ENCODE results near the gene MAPK8IP3. TPM values are rescaled to one million over a fixed set of nuclear protein-coding genes. Genes with fewer than 3 reads are reported as not detected.

Gene MAPK8IP3
- total and polyA plus RNA-seq, 9 of the 15 experiments (the other 6 are each of a cell fraction or from before 2014, with no cell fraction given): 0.17 to 58.7 (median 16.7) TPM

- no peak for TF ChIP-seq ZNF785 (CRISPR knock-in tag; IDR thresholded peaks at IDR 0.05)
- TF ChIP-seq CXXC5 (CRISPR knock-in tag; IDR thresholded peaks at IDR 0.05): peak; percentile 96
- peak; percentile 83 for TF ChIP-seq CTCFL (IDR thresholded peaks at IDR 0.05; ENCODE audit: borderline replicate concordance, insufficient read depth, low read depth, low read length, poor library complexity, severe bottlenecking)
- no peak for TF ChIP-seq ARHGAP35 (IDR thresholded peaks at IDR 0.05; ENCODE audit: partially characterized antibody)
- no peak for TF ChIP-seq RAD51 (IDR thresholded peaks at IDR 0.05; ENCODE audit: borderline replicate concordance, low read depth)
- TF ChIP-seq E2F4 (CRISPR knock-in tag; IDR thresholded peaks at IDR 0.05; ENCODE audit: low read depth): peak; percentile 81; the same call in 1 of the 2 replicates
- TF ChIP-seq NONO (IDR thresholded peaks at IDR 0.05; ENCODE audit: low read depth in 2 of 2, low read length in 1 of 2): peak; percentile 53 to 78; a peak in 2 of 4 replicates
- TF ChIP-seq LCOR (CRISPR knock-in tag; IDR thresholded peaks at IDR 0.05): no peak
- no peak for TF ChIP-seq ZBED1 (IDR thresholded peaks at IDR 0.05)
- peak; percentile 80 for TF ChIP-seq CHD1 (IDR thresholded peaks at IDR 0.05; ENCODE audit: low read length)
- 0 out of 2 replicates have a peak, but pooled peaks have one; percentile 37 for TF ChIP-seq HDAC8 (tag; IDR thresholded peaks at IDR 0.05)
- 0 out of 2 replicates have a peak, but pooled peaks have one; percentile 5 for TF ChIP-seq CBX5 (IDR thresholded peaks at IDR 0.05; ENCODE audit: borderline replicate concordance, low read depth)
- TF ChIP-seq JUN (IDR thresholded peaks at IDR 0.05; ENCODE audit: borderline replicate concordance, low read depth, low read length): no peak
- TF ChIP-seq JUN (CRISPR knock-in tag; IDR thresholded peaks at IDR 0.05; ENCODE audit: borderline replicate concordance): no peak
- TF ChIP-seq ZNF263 (CRISPR knock-in tag; IDR thresholded peaks at IDR 0.05; ENCODE audit: borderline replicate concordance): 0 out of 2 replicates have a peak, but pooled peaks have one; percentile 24
- no peak for TF ChIP-seq HBP1 (CRISPR knock-in tag; IDR thresholded peaks at IDR 0.05)
- no peak for TF ChIP-seq MCM2 (IDR thresholded peaks at IDR 0.05; ENCODE audit: low read depth)
- TF ChIP-seq NFYB (IDR thresholded peaks at IDR 0.05; ENCODE audit: extremely low read depth, insufficient read length): no peak
- peak in 1 of 2 experiments; percentile 88; a peak in 1 of 4 replicates for TF ChIP-seq BCLAF1 (IDR thresholded peaks at IDR 0.05; ENCODE audit: borderline replicate concordance in 1 of 2, control insufficient read depth in 1 of 2, low read depth in 2 of 2, low read length in 1 of 2)
Measured at GRCh38 chr16:1772908-1773702, 67.1 kb downstream of the MAPK8IP3 start, which contains the start of gene MRPS34 (continued).
